ENCODE measurements around the gene SPEN. TPM values are rescaled to one million over a fixed set of nuclear protein-coding genes. Genes with fewer than 3 reads are reported as not detected.

The SPEN gene
- total and polyA plus RNA-seq, 11 donors, result 11.0 to 41.5 (median 21.8) TPM

GRCh38 chr1:15956150-15956549 is 108.6 kb downstream of the SPEN start:
- no peaks in the 10 kb centered on the region for H3K27me3 ChIP-seq
- peaks cover 0 to 76% (median 54%) of the 10 kb centered on the region in 12 donors for H3K4me1 ChIP-seq
- ATAC-seq (peak in 1 of 4 donors; percentile 28), DNase-seq (no peak)
- H3K4me3 ChIP-seq, result no peak overlapping the region
- intact Hi-C loops (cut with DNase I), result no loop called here
- no peak for TF ChIP-seq POLR2A (IDR thresholded peaks at IDR 0.05)
- TF ChIP-seq, protein P1, sequence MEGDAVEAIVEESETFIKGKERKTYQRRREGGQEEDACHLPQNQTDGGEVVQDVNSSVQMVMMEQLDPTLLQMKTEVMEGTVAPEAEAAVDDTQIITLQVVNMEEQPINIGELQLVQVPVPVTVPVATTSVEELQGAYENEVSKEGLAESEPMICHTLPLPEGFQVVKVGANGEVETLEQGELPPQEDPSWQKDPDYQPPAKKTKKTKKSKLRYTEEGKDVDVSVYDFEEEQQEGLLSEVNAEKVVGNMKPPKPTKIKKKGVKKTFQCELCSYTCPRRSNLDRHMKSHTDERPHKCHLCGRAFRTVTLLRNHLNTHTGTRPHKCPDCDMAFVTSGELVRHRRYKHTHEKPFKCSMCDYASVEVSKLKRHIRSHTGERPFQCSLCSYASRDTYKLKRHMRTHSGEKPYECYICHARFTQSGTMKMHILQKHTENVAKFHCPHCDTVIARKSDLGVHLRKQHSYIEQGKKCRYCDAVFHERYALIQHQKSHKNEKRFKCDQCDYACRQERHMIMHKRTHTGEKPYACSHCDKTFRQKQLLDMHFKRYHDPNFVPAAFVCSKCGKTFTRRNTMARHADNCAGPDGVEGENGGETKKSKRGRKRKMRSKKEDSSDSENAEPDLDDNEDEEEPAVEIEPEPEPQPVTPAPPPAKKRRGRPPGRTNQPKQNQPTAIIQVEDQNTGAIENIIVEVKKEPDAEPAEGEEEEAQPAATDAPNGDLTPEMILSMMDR (IDR thresholded peaks at IDR 0.05), result no peak
- no peaks in the 10 kb centered on the region for H3K9me3 ChIP-seq
- H3K36me3 ChIP-seq, result peaks cover 0 to 11% (median 0%) of the 10 kb centered on the region in 9 donors
- peak overlapping the region in 4 of 12 donors; percentile 6 to 64 (median 10) for H3K27ac ChIP-seq

DNA sequence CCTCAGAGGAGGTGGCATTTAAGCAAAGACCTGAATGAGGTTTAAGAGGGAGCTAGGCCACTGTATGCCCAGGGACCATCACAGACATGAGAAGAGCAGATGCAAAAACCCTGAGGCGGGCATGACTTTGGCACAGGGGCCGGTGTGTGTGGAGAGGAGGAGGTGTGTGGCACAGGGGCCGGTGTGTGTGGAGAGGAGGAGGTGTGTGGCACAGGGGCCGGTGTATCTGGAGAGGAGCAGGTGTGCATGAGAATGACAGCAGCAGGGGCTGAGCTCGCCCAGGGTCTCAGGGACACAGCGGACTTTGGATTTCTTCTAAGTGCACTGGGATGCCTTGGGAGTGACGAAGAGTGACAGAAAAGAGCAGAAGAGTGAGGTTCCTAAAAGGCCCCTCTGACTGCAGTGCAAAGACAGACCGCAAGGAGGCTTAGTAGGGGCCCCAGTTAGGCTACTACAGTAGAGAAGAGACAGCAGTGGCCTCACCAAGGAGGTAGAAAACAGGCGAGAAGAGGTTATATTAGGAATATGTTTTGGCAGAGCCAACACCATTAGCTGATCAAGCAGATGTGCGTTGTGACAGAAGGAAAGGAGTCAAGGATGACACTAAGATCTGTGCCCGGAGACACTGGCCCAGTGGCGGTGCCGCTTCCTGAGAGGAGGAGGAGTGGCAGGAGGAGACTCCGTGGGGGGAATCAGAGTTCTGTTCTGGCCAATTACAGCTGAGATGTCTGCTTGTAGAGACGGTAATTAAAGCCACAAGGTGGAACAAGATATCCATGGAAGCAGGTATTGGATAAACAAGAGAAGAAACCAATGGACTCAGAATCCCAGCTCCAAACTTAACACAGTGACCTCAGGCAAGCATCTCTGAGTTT is 110.0 kb downstream of the SPEN start:
- no peaks in the 10 kb centered on the region for H3K9me3 ChIP-seq
- no peak overlapping the region for H3K4me3 ChIP-seq
- H3K4me1 ChIP-seq, result peaks cover 0 to 65% (median 45%) of the 10 kb centered on the region in 12 donors
- no peaks in the 10 kb centered on the region for H3K27me3 ChIP-seq
- 87 to 89% (median 88%) methylated on average over 15 of the region's 15 CpGs for WGBS, 4 donors
- H3K36me3 ChIP-seq, result peaks cover 0 to 14% (median 0%) of the 10 kb centered on the region in 9 donors
- ATAC-seq, result no peak
- no peak for DNase-seq
- H3K27ac ChIP-seq, result no peak overlapping the region
- no peak for TF ChIP-seq POLR2A (IDR thresholded peaks at IDR 0.05)
- TF ChIP-seq, protein P1 (IDR thresholded peaks at IDR 0.05), result no peak
- intact Hi-C loops (cut with DNase I), result no loop called here

GRCh38 chr1:15958111-15958510 is 110.6 kb downstream of the SPEN start:
- Histone ChIP-seq H3K4me3 (no peak overlapping the region), H3K4me1 (peaks cover 0 to 62% (median 38%) of the 10 kb centered on the region in 12 donors), H3K27ac (peak overlapping the region in 2 of 12 donors; percentile 8 to 30), H3K27me3 (no peaks in the 10 kb centered on the region), H3K36me3 (peaks cover 0 to 19% (median 0%) of the 10 kb centered on the region in 9 donors), H3K9me3 (no peaks in the 10 kb centered on the region)
- ATAC-seq (peak in 1 of 4 donors; percentile 20), DNase-seq (no peak)
- WGBS, 4 donors, result 55 to 67% (median 64%) methylated on average over 5 of the region's 5 CpGs
- TF ChIP-seq POLR2A (IDR thresholded peaks at IDR 0.05), result no peak
- TF ChIP-seq, protein P1 (IDR thresholded peaks at IDR 0.05), result no peak
- intact Hi-C loops (cut with DNase I), result no loop called here

DNA sequence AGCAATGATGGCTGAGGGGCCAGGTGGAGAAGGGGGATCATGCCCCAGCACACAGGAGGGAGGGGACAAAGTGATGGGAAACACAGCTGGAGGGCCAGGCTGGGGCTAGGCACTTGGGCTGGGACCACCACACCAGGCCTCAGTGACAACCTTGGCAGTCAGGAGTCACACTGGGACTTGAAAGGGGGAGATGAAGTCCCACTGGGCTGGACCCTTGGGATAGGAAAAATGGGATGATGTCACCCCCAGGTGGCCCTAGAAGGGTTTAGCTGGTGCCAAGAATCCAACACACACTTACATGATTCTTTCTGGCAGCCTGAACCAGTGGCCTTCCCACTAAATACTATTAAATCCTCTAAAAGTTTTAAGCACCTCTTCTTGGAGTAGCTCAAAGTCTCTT is 111.3 kb downstream of the SPEN start:
- Histone ChIP-seq H3K27ac (peak overlapping the region in 2 of 12 donors; percentile 0 to 30), H3K27me3 (no peaks in the 10 kb centered on the region), H3K9me3 (no peaks in the 10 kb centered on the region), H3K36me3 (peaks cover 0 to 19% (median 0%) of the 10 kb centered on the region in 9 donors), H3K4me1 (peaks cover 0 to 62% (median 32%) of the 10 kb centered on the region in 12 donors), H3K4me3 (no peak overlapping the region)
- TF ChIP-seq, protein P1 (IDR thresholded peaks at IDR 0.05), result peak in 2 of 12 donors; percentile 9 to 12
- no peak for TF ChIP-seq POLR2A (IDR thresholded peaks at IDR 0.05)
- no peak for DNase-seq
- peak in 2 of 4 donors; percentile 11 to 12 for ATAC-seq
- intact Hi-C loops (cut with DNase I), result no loop called here
